ENCODE measurements around the gene PPP2R5E. TPM values are rescaled to one million over a fixed set of nuclear protein-coding genes. Genes with fewer than 3 reads are reported as not detected.

The PPP2R5E gene
- total and polyA plus RNA-seq, 2 experiments from 2014 or later: 21.8 to 31.8 TPM

GRCh38 chr14:63486738-63487137, 56.4 kb downstream of the PPP2R5E start:
- Histone ChIP-seq H3K9me2 (ENCODE audit: insufficient read depth) (no peaks in the 10 kb centered on the region), H4K20me1 (ENCODE audit: insufficient read depth) (peaks cover 7% of the 10 kb centered on the region; the same call in 1 of the 2 replicates)
- no peak for TF ChIP-seq EZH2phosphoT487 (IDR thresholded peaks at IDR 0.05; ENCODE audit: insufficient read depth, low read depth)
- no peak for TF ChIP-seq EZH2 (IDR thresholded peaks at IDR 0.05; ENCODE audit: insufficient read depth, poor library complexity, severe bottlenecking)

GRCh38 chr14:63483315-63483714, 59.9 kb downstream of the PPP2R5E start:
- Histone ChIP-seq H3K9me2 (ENCODE audit: insufficient read depth) (no peaks in the 10 kb centered on the region), H2AFZ (no peak overlapping the region), H3K9me3 (ENCODE audit: low read depth) (no peaks in the 10 kb centered on the region), H3K4me1 (ENCODE audit: insufficient read depth) (peaks cover 15% of the 10 kb centered on the region), H3F3A (ENCODE audit: insufficient read depth) (0 out of 2 replicates have a peak, but pooled peaks cover 12% of the 10 kb centered on the region), H3K4me3 (no peak overlapping the region), H3K27ac (no peak overlapping the region), H3K36me3 (ENCODE audit: low read depth) (no peaks in the 10 kb centered on the region), H3K27me3 (replicated peaks; ENCODE audit: insufficient read depth) (no peaks in the 10 kb centered on the region), H4K20me1 (ENCODE audit: insufficient read depth) (peaks cover 7% of the 10 kb centered on the region; the same call in 1 of the 2 replicates), H3K4me2 (ENCODE audit: unreplicated experiment) (no peak overlapping the region), H3K79me2 (ENCODE audit: insufficient read depth) (peaks cover 100% of the 10 kb centered on the region), H3K9ac (no peak overlapping the region)
- 85 to 90% methylated on average over 7 of the region's 7 CpGs for WGBS, 2 experiments (ENCODE audit: low coverage in 1 of 2, low lambda C conversion rate in 2 of 2, missing lambda C conversion rate in 2 of 2)
- DNase-seq: no peak
- TF ChIP-seq EZH2phosphoT487 (IDR thresholded peaks at IDR 0.05; ENCODE audit: insufficient read depth, low read depth): no peak
- no peak for TF ChIP-seq EZH2 (IDR thresholded peaks at IDR 0.05; ENCODE audit: insufficient read depth, poor library complexity, severe bottlenecking)
- in situ Hi-C loops (cut with MboI): no loop called here

More at GRCh38 chr14:63486738-63487137, 56.4 kb downstream of the PPP2R5E start:
- H2AFZ ChIP-seq: no peak overlapping the region
- in situ Hi-C loops (cut with MboI): no loop called here
- H3K4me3 ChIP-seq: no peak overlapping the region
- no peaks in the 10 kb centered on the region for H3K27me3 ChIP-seq (replicated peaks; ENCODE audit: insufficient read depth)
- peaks cover 16% of the 10 kb centered on the region for H3K4me1 ChIP-seq (ENCODE audit: insufficient read depth)
- DNase-seq: no peak
- H3K27ac ChIP-seq: no peak overlapping the region
- no peaks in the 10 kb centered on the region for H3K9me3 ChIP-seq (ENCODE audit: low read depth)
- peaks cover 15% of the 10 kb centered on the region; the same call in 1 of the 2 replicates for H3F3A ChIP-seq (ENCODE audit: insufficient read depth)
- H3K79me2 ChIP-seq (ENCODE audit: insufficient read depth): peaks cover 100% of the 10 kb centered on the region
- no peak overlapping the region for H3K9ac ChIP-seq
- no peak overlapping the region for H3K4me2 ChIP-seq (ENCODE audit: unreplicated experiment)
- no peaks in the 10 kb centered on the region for H3K36me3 ChIP-seq (ENCODE audit: low read depth)

- no peaks in the 10 kb centered on the region for H3K27me3 ChIP-seq (replicated peaks; ENCODE audit: insufficient read depth)
- DNase-seq: no peak
- H2AFZ ChIP-seq: no peak overlapping the region
- no peak overlapping the region for H3K4me3 ChIP-seq
- H3K4me1 ChIP-seq (ENCODE audit: insufficient read depth): peaks cover 15% of the 10 kb centered on the region
- no peaks in the 10 kb centered on the region for H3K36me3 ChIP-seq (ENCODE audit: low read depth)
- TF ChIP-seq EZH2phosphoT487 (IDR thresholded peaks at IDR 0.05; ENCODE audit: insufficient read depth, low read depth) (no peak), EZH2 (IDR thresholded peaks at IDR 0.05; ENCODE audit: insufficient read depth, poor library complexity, severe bottlenecking) (no peak)
- H3K9me2 ChIP-seq (ENCODE audit: insufficient read depth): no peaks in the 10 kb centered on the region
- H3F3A ChIP-seq (ENCODE audit: insufficient read depth): 0 out of 2 replicates have a peak, but pooled peaks cover 12% of the 10 kb centered on the region
- peaks cover 99% of the 10 kb centered on the region for H3K79me2 ChIP-seq (ENCODE audit: insufficient read depth)
- in situ Hi-C loops (cut with MboI): no loop called here
- WGBS, 2 experiments (ENCODE audit: low coverage in 1 of 2, low lambda C conversion rate in 2 of 2, missing lambda C conversion rate in 2 of 2): 93 to 98% methylated on average over 4 of the region's 4 CpGs
- H3K9ac ChIP-seq: no peak overlapping the region
- no peak overlapping the region for H3K4me2 ChIP-seq (ENCODE audit: unreplicated experiment)
- H4K20me1 ChIP-seq (ENCODE audit: insufficient read depth): 0 out of 2 replicates have a peak, but pooled peaks cover 4% of the 10 kb centered on the region
- H3K27ac ChIP-seq: no peak overlapping the region
- no peaks in the 10 kb centered on the region for H3K9me3 ChIP-seq (ENCODE audit: low read depth)
Measured at GRCh38 chr14:63480599-63480998, 62.6 kb downstream of the PPP2R5E start.

- Histone ChIP-seq H3K9ac (no peak overlapping the region), H3K9me2 (ENCODE audit: insufficient read depth) (no peaks in the 10 kb centered on the region), H3K27ac (no peak overlapping the region), H3K4me2 (ENCODE audit: unreplicated experiment) (no peak overlapping the region), H4K20me1 (ENCODE audit: insufficient read depth) (0 out of 2 replicates have a peak, but pooled peaks cover 4% of the 10 kb centered on the region), H3K27me3 (replicated peaks; ENCODE audit: insufficient read depth) (no peaks in the 10 kb centered on the region), H3K9me3 (ENCODE audit: low read depth) (no peaks in the 10 kb centered on the region), H3K79me2 (ENCODE audit: insufficient read depth) (peaks cover 99% of the 10 kb centered on the region), H2AFZ (no peak overlapping the region), H3F3A (ENCODE audit: insufficient read depth) (0 out of 2 replicates have a peak, but pooled peaks cover 12% of the 10 kb centered on the region), H3K4me1 (ENCODE audit: insufficient read depth) (peaks cover 18% of the 10 kb centered on the region), H3K36me3 (ENCODE audit: low read depth) (no peaks in the 10 kb centered on the region), H3K4me3 (no peak overlapping the region)
- 99 to 100% methylated on average over 3 of the region's 3 CpGs for WGBS, 2 experiments (ENCODE audit: low coverage in 1 of 2, low lambda C conversion rate in 2 of 2, missing lambda C conversion rate in 2 of 2)
- in situ Hi-C loops (cut with MboI): no loop called here
- no peak for DNase-seq
- no peak for TF ChIP-seq EZH2phosphoT487 (IDR thresholded peaks at IDR 0.05; ENCODE audit: insufficient read depth, low read depth)
- no peak for TF ChIP-seq EZH2 (IDR thresholded peaks at IDR 0.05; ENCODE audit: insufficient read depth, poor library complexity, severe bottlenecking)
Measured at GRCh38 chr14:63478437-63478852, 64.7 kb downstream of the PPP2R5E start.

Measured in GM23248 (cell line).